HG03045 (cell line): ENCODE results near the gene MRPL48.
A peak's percentile ranks its signal among the peaks of the same experiment; 100 is the strongest.
"Not testable (repeated sequence)": the region's sequence is repeated elsewhere in the genome, so short reads cannot be mapped to it uniquely, and the experiment has no call there.

Source experiments
- ATAC-seq: cut with Tn5 transposase; IDR thresholded peaks from one replicate; pipeline ENCODE4 v1.9.1; 2021; ENCODE audit warnings: mild to moderate bottlenecking, moderate library complexity; ENCODE audit not compliant: unreplicated experiment

Gene MRPL48

GRCh38 chr11:73779084-73779902, 8.4 kb upstream of the MRPL48 start:
- peak; percentile 99 for ATAC-seq

- ATAC-seq: no peak
Observed at GRCh38 chr11:73781303-73781702, 6.4 kb upstream of the MRPL48 start.

GRCh38 chr11:73783483-73784020, 4.1 kb upstream of the MRPL48 start:
- ATAC-seq: no peak

GRCh38 chr11:73784080-73784634, 3.5 kb upstream of the MRPL48 start:
- no peak for ATAC-seq

- ATAC-seq: no peak
Observed at GRCh38 chr11:73784734-73785133, 2.9 kb upstream of the MRPL48 start.

- not testable (repeated sequence) for ATAC-seq
Observed at GRCh38 chr11:73785467-73785866, 2.2 kb upstream of the MRPL48 start.

- no peak for ATAC-seq
Observed at GRCh38 chr11:73787051-73787642, 527 bp upstream of the MRPL48 start.

- no peak for ATAC-seq
Observed at GRCh38 chr11:73789279-73789670, 1.6 kb downstream of the MRPL48 start.

- no peak for ATAC-seq
Observed at GRCh38 chr11:73792584-73792983, 4.9 kb downstream of the MRPL48 start.

GRCh38 chr11:73795925-73796632, 8.4 kb downstream of the MRPL48 start:
- ATAC-seq: no peak

GRCh38 chr11:73797457-73797856, 9.8 kb downstream of the MRPL48 start:
- ATAC-seq: no peak

- ATAC-seq: no peak
Observed at GRCh38 chr11:73800276-73800806, 12.7 kb downstream of the MRPL48 start.

- ATAC-seq: no peak
Observed at GRCh38 chr11:73801136-73801535, 13.5 kb downstream of the MRPL48 start.

- ATAC-seq: no peak
Observed at GRCh38 chr11:73804712-73805111, 17.0 kb downstream of the MRPL48 start.

GRCh38 chr11:73808052-73808451, 20.4 kb downstream of the MRPL48 start:
- ATAC-seq: no peak

- no peak for ATAC-seq
Observed at GRCh38 chr11:73810637-73811036, 23.0 kb downstream of the MRPL48 start.

GRCh38 chr11:73812234-73812633, 24.6 kb downstream of the MRPL48 start:
- ATAC-seq: no peak

- no peak for ATAC-seq
Observed at GRCh38 chr11:73814812-73815211, 27.1 kb downstream of the MRPL48 start.

- ATAC-seq: no peak
Observed at GRCh38 chr11:73818846-73819245, 31.2 kb downstream of the MRPL48 start.

- no peak for ATAC-seq
Observed at GRCh38 chr11:73830261-73830660, 42.6 kb downstream of the MRPL48 start.

- no peak for ATAC-seq
Observed at GRCh38 chr11:73833067-73833466, 45.4 kb downstream of the MRPL48 start.
